Measurements from ENCODE around the gene ALK. TPM values are rescaled to one million over a fixed set of nuclear protein-coding genes. Genes with fewer than 3 reads are reported as not detected.
A peak's percentile ranks its signal among the peaks of the same experiment; 100 is the strongest.

Gene ALK
- total RNA-seq, 1 donor, result under 0.01 TPM

- DNase-seq (ENCODE audit: low read depth in 2 of 3, low spot score in 2 of 3), result no peak
These were observed 333.8 kb downstream of the ALK start for GRCh38 chr2:29587402-29588190.

GRCh38 chr2:29586919-29587318 is 334.5 kb downstream of the ALK start:
- DNase-seq (ENCODE audit: low read depth in 2 of 3, low spot score in 2 of 3), result no peak

- no peak for DNase-seq (ENCODE audit: low read depth in 2 of 3, low spot score in 2 of 3)
These were observed 337.7 kb downstream of the ALK start for GRCh38 chr2:29583548-29584156.

- DNase-seq (ENCODE audit: low read depth in 2 of 3, low spot score in 2 of 3), result no peak
These were observed 338.3 kb downstream of the ALK start for GRCh38 chr2:29583104-29583503.

GRCh38 chr2:29582062-29582461 is 339.3 kb downstream of the ALK start:
- DNase-seq (ENCODE audit: low read depth in 2 of 3, low spot score in 2 of 3), result no peak

GRCh38 chr2:29580223-29580622 is 341.2 kb downstream of the ALK start:
- DNase-seq (ENCODE audit: low read depth in 2 of 3, low spot score in 2 of 3), result no peak

GRCh38 chr2:29579495-29580169 is 341.8 kb downstream of the ALK start:
- no peak for DNase-seq (ENCODE audit: low read depth in 2 of 3, low spot score in 2 of 3)

GRCh38 chr2:29578084-29578598 is 343.2 kb downstream of the ALK start:
- no peak for DNase-seq (ENCODE audit: low read depth in 2 of 3, low spot score in 2 of 3)

- no peak for DNase-seq (ENCODE audit: low read depth in 2 of 3, low spot score in 2 of 3)
These were observed 345.2 kb downstream of the ALK start for GRCh38 chr2:29576231-29576630.

- no peak for DNase-seq (ENCODE audit: low read depth in 2 of 3, low spot score in 2 of 3)
These were observed 346.0 kb downstream of the ALK start for GRCh38 chr2:29575370-29575890.

GRCh38 chr2:29573612-29574011 is 347.8 kb downstream of the ALK start:
- DNase-seq (ENCODE audit: low read depth in 2 of 3, low spot score in 2 of 3), result no peak

- no peak for DNase-seq (ENCODE audit: low read depth in 2 of 3, low spot score in 2 of 3)
These were observed 348.2 kb downstream of the ALK start for GRCh38 chr2:29573147-29573546.

- no peak for DNase-seq (ENCODE audit: low read depth in 2 of 3, low spot score in 2 of 3)
These were observed 350.8 kb downstream of the ALK start for GRCh38 chr2:29570539-29570938.

- no peak for DNase-seq (ENCODE audit: low read depth in 2 of 3, low spot score in 2 of 3)
These were observed 353.4 kb downstream of the ALK start for GRCh38 chr2:29567906-29568520.

GRCh38 chr2:29563697-29564096 is 357.7 kb downstream of the ALK start:
- DNase-seq (ENCODE audit: low read depth in 2 of 3, low spot score in 2 of 3), result no peak

GRCh38 chr2:29562896-29563295 is 358.5 kb downstream of the ALK start:
- peak in 1 of 3 donors; percentile 25 for DNase-seq (ENCODE audit: low read depth in 2 of 3, low spot score in 2 of 3)

GRCh38 chr2:29562319-29562718 is 359.1 kb downstream of the ALK start:
- no peak for DNase-seq (ENCODE audit: low read depth in 2 of 3, low spot score in 2 of 3)

GRCh38 chr2:29561628-29562027 is 359.8 kb downstream of the ALK start:
- DNase-seq (ENCODE audit: low read depth in 2 of 3, low spot score in 2 of 3), result no peak

- DNase-seq (ENCODE audit: low read depth in 2 of 3, low spot score in 2 of 3), result no peak
These were observed 360.2 kb downstream of the ALK start for GRCh38 chr2:29561181-29561580.

- no peak for DNase-seq (ENCODE audit: low read depth in 2 of 3, low spot score in 2 of 3)
These were observed 360.8 kb downstream of the ALK start for GRCh38 chr2:29560566-29560965.

GRCh38 chr2:29560030-29560429 is 361.4 kb downstream of the ALK start:
- DNase-seq (ENCODE audit: low read depth in 2 of 3, low spot score in 2 of 3), result no peak

All from hematopoietic multipotent progenitor cell (in vitro differentiated cells).